ENCODE measurements around the gene ABI3BP.

The ABI3BP gene

DNA sequence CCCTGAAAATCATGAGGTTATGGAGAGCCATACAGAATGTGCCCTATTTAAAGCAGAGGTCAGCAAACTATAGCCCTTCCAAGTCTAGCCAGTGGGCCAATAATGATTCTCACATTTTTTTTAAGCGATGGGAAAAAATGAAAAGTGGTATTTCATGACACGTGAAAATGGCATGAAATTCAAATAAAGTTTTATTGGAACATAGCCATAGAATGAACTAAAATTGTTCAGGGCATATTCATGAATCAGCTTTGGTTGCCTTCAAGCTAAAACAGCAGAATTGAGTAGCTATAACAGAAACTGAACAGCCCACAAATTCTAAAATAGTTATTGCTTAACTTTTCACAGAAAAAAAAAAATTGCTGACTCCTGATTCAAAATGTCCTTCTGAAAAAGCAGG, 179.4 kb downstream of the ABI3BP start:
- DNase-seq: no peak

- no peak for DNase-seq
These were observed 181.3 kb downstream of the ABI3BP start for GRCh38 chr3:100811779-100812507.

DNA sequence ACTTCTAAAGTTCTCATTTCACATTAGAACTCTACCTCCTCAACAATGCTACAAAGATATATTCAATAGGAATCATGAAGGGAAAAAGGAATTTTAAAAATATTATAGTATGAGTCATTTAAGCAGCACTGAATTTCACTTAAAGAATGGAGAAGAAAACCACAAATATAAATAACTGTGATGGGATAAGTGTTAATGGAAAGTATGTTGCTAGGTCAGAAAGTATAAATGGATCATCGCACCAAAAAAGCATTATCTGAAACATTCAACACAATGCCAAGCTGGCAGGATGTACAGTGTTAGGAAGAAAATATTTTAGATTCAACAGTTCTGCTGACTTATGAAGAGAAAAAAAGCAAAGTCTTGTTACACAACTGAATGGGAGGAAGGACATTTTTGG, 182.6 kb downstream of the ABI3BP start:
- DNase-seq: no peak

DNA sequence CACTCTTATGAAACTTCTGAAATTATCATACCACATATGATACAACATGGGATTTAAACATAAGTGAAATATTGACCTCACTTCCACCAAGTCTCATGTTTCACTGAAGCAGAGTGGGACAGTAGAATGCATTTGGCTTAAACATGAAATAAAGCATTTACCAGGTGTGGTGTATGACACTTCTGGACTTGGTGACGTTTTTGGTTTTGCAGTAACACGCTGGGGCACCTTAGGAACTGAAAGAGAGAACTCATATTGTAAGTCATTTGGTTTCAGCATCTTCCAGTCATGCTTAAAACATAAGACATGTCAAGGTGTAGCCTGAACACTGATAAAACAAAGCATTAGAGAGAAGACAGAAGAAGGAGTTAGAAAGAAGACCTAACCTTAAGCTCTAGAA, 188.6 kb downstream of the ABI3BP start:
- no peak for DNase-seq

DNA sequence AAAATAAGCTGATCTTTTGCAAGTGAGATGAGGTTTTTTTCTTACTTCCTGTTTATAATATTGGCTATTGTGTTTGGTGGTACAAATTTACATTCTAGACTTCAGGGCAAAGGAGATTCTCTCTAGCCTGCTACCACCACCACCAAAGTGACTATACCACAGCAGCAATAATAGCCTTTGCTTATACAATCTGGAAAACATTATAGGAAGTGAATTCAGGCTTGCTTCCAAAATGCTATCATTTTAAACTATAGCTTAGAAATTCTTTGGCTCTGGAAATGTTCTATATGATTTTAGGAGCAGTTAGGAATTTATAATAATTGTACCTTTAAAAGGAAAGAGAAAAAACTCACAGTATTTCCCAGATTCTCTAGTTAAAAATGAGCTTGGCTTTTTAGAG, 189.5 kb downstream of the ABI3BP start:
- DNase-seq: no peak

GRCh38 chr3:100802126-100802525, 191.1 kb downstream of the ABI3BP start:
- DNase-seq: no peak

- no peak for DNase-seq
These were observed 195.2 kb downstream of the ABI3BP start for GRCh38 chr3:100798012-100798411.

- no peak for DNase-seq
These were observed 196.7 kb downstream of the ABI3BP start for GRCh38 chr3:100796556-100796955.

GRCh38 chr3:100789579-100789978, 203.6 kb downstream of the ABI3BP start:
- no peak for DNase-seq

DNA sequence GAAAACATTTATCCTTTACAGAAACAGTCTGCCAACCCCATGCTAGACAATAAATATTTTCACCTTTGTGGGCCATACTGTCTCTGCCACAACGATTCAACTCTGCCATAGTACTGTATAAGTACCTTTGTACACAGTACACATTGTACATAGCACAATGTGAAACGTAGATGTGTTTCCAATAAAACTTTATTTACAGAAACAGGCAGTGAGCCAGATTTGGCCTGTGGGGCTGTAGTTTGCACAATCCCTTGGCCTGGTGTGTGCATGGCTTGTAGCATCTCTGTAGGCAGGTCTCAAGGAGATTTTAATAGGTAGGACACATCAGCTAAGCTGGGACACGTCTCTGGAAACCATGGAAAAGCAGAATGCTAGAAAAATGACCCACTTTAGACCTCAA, 209.6 kb downstream of the ABI3BP start:
- no peak for DNase-seq

DNA sequence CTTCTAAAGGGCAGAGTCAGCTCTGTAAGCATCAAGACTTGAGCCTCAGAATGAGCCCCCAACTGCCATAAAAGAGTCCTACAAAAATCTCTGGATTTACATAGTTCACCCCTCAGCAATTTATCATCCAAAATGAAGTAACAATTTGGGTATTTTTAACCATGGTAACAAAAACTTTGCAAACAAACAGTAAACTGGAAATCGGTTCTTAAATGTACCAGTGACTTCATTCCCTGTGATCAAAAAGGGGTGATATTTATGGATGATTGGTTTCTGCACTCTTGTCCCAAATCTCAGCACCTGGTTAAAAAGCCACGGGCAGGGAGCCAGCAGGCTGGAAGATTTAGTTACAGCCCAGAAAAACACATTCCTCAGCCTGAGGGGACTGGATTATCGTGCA, 210.3 kb downstream of the ABI3BP start:
- no peak for DNase-seq

GRCh38 chr3:100782348-100782747, 210.9 kb downstream of the ABI3BP start:
- no peak for DNase-seq

GRCh38 chr3:100781301-100781700, 211.9 kb downstream of the ABI3BP start:
- DNase-seq: no peak

DNA sequence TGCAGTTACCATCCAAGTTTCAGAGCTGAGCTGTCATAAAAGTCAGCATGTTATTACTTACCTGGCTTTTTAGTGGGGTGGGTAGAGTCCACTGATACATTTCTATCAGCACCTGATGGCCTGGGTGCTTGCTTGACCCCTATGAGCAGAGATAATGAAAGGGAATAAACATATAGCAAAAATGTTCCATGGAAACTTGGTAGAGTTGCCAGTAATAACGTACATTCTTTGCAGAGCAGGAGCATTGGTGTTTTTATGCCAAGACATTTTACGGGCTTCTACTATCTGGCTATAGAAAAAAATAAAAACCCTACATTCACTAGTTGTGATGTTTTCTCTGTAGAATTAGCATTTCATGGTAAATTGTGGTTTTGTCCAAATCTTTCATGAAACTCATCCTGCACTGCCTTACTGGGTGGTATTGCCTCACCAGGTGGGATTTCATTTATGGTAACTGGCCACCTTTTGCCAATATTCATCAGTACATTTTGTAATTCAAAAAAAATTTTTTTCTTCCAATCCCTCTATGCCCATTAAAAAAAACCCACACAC, 213.1 kb downstream of the ABI3BP start:
- DNase-seq: no peak

DNA sequence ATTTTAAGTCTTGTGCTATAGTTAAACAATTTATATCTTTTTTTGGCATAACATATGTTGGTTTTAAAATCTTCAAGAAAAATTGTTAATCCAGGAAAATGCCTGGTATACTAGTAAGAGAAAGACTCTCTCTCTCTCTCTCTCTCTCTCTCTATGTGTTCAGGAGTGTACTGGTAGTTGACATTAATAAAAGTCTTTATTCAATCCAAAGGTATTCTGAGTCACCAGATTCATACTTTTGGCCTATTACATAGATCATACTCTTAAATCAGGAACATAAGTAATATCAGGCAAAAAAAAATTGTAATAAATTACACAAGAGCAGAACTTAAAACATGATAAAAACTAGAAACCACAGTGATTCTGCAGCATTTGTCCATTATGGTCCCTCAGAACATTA, 213.7 kb downstream of the ABI3BP start:
- no peak for DNase-seq

DNA sequence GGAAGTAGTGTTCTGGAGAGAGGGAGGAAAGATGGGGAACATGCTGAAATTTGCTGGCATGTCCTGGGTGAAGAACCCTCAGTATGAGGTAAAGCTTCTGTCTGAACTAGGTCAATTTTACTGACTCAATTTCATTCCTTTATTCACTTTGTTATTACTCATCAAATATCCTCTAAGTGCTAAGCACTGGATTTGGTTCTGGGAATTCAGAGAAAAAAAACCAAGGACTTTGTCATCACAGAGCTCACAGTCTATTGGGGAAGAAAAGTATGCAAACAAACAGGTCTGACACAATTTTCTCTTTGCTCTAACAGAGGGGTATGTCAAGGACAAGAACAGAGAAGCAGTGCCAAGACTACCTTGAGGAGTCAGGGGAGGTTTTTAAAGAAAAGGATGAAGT, 215.9 kb downstream of the ABI3BP start:
- DNase-seq: no peak

GRCh38 chr3:100776746-100777145, 216.5 kb downstream of the ABI3BP start:
- no peak for DNase-seq

DNA sequence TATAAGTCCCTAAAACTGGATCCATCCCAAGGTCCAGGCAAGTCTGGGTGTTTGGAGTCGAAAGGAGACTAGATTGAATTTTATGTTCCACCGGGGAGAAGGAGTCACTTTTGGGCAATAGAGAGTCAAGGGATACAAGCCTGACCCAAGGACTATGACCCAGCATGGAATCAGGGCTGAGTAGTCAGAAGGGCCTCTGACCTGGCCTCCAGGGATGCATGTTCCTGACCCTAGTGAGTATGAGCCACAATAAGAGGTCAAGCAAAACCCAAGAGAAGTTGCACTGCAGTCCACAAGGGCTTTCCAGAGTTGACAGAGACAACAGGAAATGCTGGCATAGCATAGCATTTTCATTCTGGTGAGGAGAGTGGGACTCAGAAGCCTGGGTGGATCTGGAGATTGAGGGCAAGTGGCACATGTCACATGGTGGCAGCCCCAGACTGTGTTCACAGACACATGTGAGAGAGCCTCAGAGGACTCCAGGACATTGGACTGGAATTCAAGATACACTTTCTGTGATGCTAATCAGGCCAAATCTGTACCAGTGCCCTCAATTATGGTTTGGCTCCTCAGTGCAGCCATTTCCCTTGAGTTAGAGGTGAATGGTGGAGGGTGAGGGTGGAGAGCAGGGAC, 217.0 kb downstream of the ABI3BP start:
- no peak for DNase-seq

DNA sequence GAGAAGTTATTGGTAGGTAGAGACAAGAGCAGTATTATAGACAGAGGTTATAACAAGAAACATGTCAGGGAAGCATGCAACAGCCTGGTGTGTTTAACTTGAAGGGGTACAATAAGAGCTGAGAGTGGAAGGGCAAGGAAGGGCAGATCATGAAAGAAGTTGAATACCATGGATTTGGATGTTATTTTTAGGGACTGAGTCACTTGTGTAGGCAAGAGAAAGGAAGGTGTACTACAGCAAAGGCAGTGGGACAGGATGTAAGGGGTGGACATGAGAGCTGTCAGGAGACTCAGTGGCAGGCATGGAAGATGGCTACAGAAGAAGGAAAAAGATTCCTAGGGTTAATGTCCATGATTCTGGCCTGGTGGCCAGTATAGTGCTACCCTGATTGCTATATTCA, 217.6 kb downstream of the ABI3BP start:
- DNase-seq: no peak

DNA sequence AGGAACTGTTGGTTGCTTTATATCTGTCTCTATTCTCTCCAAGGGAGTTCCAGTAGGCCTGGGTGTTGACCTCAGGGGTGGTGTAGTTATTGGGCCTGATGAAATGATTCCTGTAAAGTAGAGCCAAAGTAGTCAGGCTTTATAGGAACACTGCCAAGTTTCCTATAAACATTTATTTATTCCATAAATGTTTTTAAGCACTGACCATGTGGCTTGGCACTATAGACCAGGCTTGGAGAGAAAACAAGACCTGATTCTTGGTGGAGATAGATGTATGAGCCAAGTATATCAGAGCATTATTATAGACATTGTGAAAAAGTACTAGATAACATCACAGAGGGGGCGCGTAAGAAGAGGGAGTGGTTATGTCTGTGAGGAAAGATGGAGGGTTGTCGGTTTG, 218.0 kb downstream of the ABI3BP start:
- no peak for DNase-seq

GRCh38 chr3:100769693-100770092, 223.5 kb downstream of the ABI3BP start:
- no peak for DNase-seq

GRCh38 chr3:100766069-100766468, 227.2 kb downstream of the ABI3BP start:
- DNase-seq: no peak

- no peak for DNase-seq
These were observed 227.7 kb downstream of the ABI3BP start for GRCh38 chr3:100765437-100765975.

DNA sequence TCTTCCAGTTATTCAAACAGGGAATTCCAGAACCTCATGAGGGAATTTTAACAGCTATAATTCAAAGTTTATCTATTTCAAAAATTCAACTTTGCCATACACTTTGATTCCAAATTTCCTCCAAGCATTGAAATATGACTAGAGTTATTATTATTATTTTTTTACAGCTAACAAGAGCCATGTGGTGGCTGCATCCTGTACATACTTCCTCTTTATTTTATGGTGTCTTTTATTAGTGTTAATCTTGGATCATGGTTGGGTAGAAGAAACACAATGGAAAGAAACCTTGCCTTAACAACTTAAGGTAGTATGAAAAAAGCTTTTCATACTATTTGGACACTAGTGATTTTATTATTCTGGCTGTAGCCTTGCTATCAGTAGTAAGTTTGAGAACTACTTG, 231.3 kb downstream of the ABI3BP start:
- no peak for DNase-seq

Measured in NCI-H345 (cell line).